HG03135 (cell line): ENCODE data around the gene PCSK6.

Source experiments
- ATAC-seq: cut with Tn5 transposase; IDR thresholded peaks from one replicate; pipeline ENCODE4 v1.9.1; 2021; ENCODE audit warnings: mild to moderate bottlenecking, moderate library complexity; ENCODE audit not compliant: unreplicated experiment

PCSK6 gene

DNA sequence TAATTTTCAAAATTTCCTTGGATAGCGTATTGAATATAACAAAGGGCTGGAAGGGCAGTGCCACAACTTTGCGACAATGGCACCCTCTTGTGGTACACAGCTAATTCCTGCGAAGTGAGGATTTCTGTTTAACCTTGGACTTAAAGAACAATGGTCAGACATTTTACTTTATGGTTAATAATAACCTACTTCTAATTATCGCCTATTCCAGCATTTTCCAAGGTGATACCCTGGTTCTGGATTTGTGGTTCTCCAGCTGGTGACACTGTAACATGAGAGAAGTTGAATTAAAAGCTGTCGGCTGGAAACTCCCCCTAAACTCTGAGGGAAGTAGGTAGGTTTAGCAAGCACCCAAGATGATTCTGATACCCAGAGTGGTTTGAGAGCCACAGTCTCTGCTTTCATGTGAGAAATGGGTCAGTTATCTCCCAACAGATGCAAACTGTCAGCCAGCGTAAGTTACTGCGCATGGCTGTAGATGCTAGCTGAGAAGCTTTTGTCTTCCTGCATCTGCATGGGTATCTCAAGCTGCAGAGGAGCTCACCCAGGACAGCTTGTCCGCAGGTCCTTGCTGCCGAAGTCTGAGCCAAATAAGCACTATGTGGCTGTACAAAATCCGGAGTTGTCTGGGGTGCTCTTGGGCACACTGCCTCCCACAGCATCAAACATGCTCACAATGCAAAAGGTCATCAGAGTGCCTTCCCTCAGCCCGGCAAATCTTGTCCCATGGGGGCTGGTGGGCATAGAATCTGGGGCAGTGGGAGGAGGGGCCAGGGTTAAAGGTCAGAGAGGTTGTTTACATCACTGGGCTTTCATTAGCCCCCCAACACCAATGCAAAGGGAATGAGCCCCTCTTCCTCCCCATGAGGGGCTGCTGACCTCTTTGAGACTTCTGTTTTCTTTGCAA is 231.0 kb downstream of the PCSK6 start:
- no peak for ATAC-seq

DNA sequence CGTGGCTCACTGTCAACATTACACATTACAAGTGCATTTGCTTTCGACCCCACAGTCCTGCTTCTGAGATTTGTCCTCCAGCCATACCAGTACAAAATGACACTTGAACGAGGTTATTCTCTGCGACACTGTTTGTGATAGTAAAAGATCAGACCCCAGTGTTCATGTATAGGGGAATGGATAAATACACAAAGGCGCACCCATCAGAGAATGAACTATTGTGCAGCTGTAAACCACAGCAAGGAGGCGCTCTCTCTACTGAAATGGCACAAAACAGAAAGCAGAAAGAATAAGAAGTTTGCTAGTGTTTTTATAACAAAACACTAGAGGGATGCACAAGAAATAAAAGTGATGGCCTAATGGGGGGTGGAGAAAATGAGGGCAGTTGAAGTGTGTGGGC is 232.8 kb downstream of the PCSK6 start:
- no peak for ATAC-seq

DNA sequence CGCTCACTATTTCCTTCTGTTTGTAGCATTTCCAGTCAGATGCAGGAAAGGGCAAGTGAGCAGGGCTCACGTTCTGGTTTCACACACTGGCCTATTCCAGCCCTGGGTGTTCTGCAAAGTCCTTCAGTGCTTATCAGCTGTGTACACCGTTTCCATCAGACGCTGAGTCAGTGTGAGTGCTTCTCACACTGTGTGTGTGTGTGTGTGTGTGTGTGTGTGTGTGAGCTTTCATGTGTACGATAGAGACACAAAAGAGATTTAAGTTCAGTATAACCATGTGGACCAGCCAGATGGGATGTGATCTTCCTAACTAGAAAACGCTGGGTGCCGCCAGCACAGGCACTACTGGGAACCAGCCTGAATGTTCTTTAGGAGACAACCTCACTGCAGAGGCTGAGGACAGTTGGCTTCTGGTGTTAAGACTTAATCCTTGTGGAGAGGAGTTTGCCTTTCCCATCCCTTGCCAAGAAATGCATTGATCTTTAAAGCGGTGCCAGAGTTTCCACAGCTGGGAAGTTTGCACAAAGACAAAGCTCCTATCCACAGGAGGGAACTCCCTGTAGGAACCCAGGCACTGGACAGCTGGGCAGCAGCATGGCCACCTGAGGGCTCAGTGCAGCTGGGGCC is 233.8 kb downstream of the PCSK6 start:
- no peak for ATAC-seq

DNA sequence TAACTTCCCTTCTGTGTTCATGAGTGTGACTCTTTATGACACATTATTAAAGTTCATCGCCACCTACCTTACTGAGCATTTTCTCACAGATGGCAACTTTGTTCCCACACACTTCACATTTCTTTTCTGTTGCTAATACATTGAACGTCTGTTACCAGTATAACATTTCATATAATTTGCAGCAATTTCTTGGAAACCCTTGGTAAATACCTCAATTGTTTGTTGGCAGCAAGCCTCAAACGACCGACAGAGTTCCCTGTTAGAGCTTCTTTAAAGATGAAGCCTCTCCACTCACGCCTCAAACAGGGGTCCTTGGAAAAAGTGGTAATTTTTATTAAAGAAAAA is 234.5 kb downstream of the PCSK6 start:
- ATAC-seq: no peak

DNA sequence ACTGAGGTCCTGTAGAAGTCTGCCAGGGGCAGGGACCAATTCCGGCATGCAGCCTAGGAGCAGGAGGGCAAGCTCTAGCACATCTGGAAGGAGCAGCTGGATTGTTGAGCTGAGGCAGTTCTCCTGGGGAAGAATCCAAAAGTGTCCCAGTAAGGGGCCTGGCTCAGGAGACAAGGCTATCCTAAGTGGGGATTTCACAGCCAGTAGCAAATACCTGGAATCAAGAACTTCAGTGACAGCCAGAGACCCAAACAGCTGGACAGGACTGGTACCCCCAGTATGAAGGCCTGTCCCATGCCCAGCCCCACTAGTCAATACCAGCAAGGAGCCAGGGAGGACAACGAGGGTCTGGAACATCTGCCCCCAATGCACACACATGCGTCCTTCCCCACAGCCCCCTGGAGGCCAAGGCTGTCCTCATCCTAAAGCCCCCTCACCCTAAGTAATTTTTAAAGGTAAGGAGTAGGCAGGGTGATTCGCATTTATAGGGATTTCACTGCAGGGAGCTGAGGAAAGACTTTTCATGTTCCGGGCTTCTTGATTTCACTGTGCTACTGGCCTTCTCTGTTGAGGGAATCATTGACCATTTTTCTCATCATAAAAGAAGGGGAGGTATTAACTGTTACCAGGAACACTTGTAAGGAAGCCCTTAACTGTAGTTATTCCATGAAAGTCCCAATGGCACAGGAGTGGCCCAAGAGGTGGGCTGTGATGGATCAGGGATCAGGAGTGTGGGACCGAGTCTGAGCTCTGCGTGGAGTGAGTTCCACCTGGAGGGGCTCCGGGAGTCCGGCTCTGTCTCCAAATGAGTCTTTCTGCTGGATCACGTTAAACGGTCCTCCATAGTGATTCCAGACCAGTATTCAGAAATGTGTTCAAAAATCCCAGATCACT is 235.1 kb downstream of the PCSK6 start:
- ATAC-seq: no peak
